ENCODE data around the gene TEAD1. TPM values are rescaled to one million over a fixed set of nuclear protein-coding genes. Genes with fewer than 3 reads are reported as not detected.

The TEAD1 gene
- total and polyA plus RNA-seq, 9 of the 15 experiments (the other 6 are each of a cell fraction or from before 2014, with no cell fraction given): 1.7 to 17.7 (median 10.8) TPM

GRCh38 chr11:12667646-12668045 is 6.6 kb upstream of the TEAD1 start:
- Histone ChIP-seq H3K4me1 (replicated peaks in 1 of 2; ENCODE audit: control insufficient read depth in 2 of 2, insufficient read depth in 2 of 2, low read length in 2 of 2) (peaks cover 0 to under 1% of the 10 kb centered on the region in 2 experiments; a peak in 3 of 5 replicates), H3K9me1 (ENCODE audit: control insufficient read depth, insufficient read depth, low read length) (no peaks in the 10 kb centered on the region), H3K9ac (ENCODE audit: insufficient read depth in 1 of 2, low read depth in 2 of 2, low read length in 2 of 2) (no peak overlapping the region), H4K20me1 (replicated peaks; ENCODE audit: control insufficient read depth, insufficient read depth, low read length) (no peaks in the 10 kb centered on the region), H3K9me3 (replicated peaks; ENCODE audit: control insufficient read depth, insufficient read depth, low read depth, low read length) (no peaks in the 10 kb centered on the region), H3K36me3 (ENCODE audit: control insufficient read depth, insufficient read depth, low read length) (no peaks in the 10 kb centered on the region), H3K4me3 (no peak overlapping the region), H3K27ac (ENCODE audit: extremely low read depth, low read depth, low read length) (no peak overlapping the region), H3K4me2 (ENCODE audit: insufficient read depth, low read length) (no peak overlapping the region), H3K27me3 (ENCODE audit: control insufficient read depth in 2 of 2, insufficient read depth in 2 of 2, low read length in 2 of 2) (0 out of 5 replicates have a peak, but pooled peaks cover 0 to 4% of the 10 kb centered on the region in 2 experiments), H3K79me2 (ENCODE audit: control insufficient read depth, insufficient read depth, low read length) (no peaks in the 10 kb centered on the region), H2AFZ (ENCODE audit: low read depth, low read length) (no peak overlapping the region)
- no peak for TF ChIP-seq POLR2B (IDR thresholded peaks at IDR 0.05; ENCODE audit: low read depth, partially characterized antibody)
- TF ChIP-seq ZFX (CRISPR knock-in tag; IDR thresholded peaks at IDR 0.05): no peak
- no peak for TF ChIP-seq SMARCC2 (IDR thresholded peaks at IDR 0.05; ENCODE audit: low read depth)
- no peak for TF ChIP-seq ZBTB9 (CRISPR knock-in tag; IDR thresholded peaks at IDR 0.05)
- no peak for TF ChIP-seq RBM14 (IDR thresholded peaks at IDR 0.05; ENCODE audit: borderline replicate concordance, insufficient read depth, low read depth, low read length)
- TF ChIP-seq PRPF4 (IDR thresholded peaks at IDR 0.05; ENCODE audit: insufficient read depth, low read depth, low read length, poor library complexity, severe bottlenecking): no peak
- TF ChIP-seq ATF3 (IDR thresholded peaks at IDR 0.05): no peak
- TF ChIP-seq ATF3 (CRISPR knock-in tag; conservative IDR thresholded peaks at IDR 0.05): no peak
- no peak for TF ChIP-seq SRSF7 (optimal IDR thresholded peaks at IDR 0.05; ENCODE audit: low read depth, low read length)
- no peak for TF ChIP-seq CBX3 (IDR thresholded peaks at IDR 0.05; ENCODE audit: borderline replicate concordance in 1 of 2, low read length in 2 of 2)
- FAIRE-seq (no peak), ATAC-seq (no peak), DNase-seq (ENCODE audit: extremely low read depth in 1 of 4, low spot score in 3 of 4) (no peak)
- WGBS (ENCODE audit: insufficient coverage, low coverage, missing lambda C conversion rate): 59% methylated on average over 1 of the region's 1 CpG
- intact Hi-C loops (cut with micrococcal nuclease): no loop called here
- in situ Hi-C loops (cut with MboI): no loop called here
- CTCF ChIA-PET (ENCODE audit: low intra/inter-chr PET ratio): no interaction called here
- POLR2A ChIA-PET: interaction anchor here (0.6 kb wide), 1 partner anchor 12 kb away, joined by 3 read pairs; no protein-coding TSS in a partner anchor
- no TSS peak for BruUV-seq (replicated peaks)
